Measurements from ENCODE around the gene CLDN6. TPM values are rescaled to one million over a fixed set of nuclear protein-coding genes. Genes with fewer than 3 reads are reported as not detected.

The CLDN6 gene
- total and polyA plus RNA-seq, 3 donors from 2014 or later: 0.55 to 0.74 (median 0.70) TPM

DNA sequence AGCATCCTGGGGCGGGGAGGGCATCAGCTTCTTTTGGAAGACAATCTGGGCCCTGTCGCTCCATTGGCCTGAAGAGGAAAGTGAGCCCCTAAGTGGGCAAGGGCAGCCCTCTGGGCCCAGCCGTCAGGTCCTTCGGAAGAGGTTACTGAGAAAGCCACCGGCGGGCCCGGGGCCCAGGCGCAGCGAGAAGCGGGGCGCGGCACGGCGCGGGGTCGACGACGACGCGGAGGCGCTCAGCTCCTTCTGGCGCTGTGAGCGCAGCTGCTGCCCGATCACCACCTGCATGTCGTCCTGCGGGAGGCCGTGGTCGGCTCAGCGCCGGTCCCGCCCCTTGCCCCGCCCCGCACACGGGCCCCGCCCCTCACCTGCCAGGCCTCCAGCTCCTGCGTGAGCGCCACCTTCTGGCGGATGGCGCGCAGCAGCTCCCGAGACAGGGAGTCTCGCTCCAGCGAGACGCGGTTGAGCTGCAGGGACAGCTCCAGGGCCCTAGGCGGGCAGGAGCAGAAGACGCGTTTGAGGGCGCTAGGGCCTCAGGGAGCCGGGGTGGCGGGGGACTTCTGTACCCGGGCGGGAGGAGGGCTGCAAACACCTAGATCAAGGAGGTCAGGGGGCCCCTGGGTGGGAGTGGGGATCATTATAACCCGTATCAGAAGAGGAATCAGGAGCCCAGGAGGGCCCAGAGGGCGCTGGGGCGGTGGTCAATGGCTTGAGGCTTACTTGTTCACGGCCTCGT lies 10.2 kb upstream of the CLDN6 start:
- peaks cover 5% of the 10 kb centered on the region for H3K4me1 ChIP-seq
- peak; percentile 88 for DNase-seq
- H3K36me3 ChIP-seq (ENCODE audit: low read depth, missing control alignments): no peaks in the 10 kb centered on the region
- H3K27me3 ChIP-seq: no peaks in the 10 kb centered on the region
- WGBS, 2 donors: 30 to 33% methylated on average over 2 to 51 of the region's 58 CpGs
- no peaks in the 10 kb centered on the region for H3K9me3 ChIP-seq
- H3K27ac ChIP-seq: no peak overlapping the region
- TF ChIP-seq CTCF (IDR thresholded peaks at IDR 0.05): peak in 2 of 3 experiments; percentile 50 to 71
- no peak for TF ChIP-seq POLR2A (IDR thresholded peaks at IDR 0.05)
- peak overlapping the region in 1 of 2 donors; percentile 9 for H3K4me3 ChIP-seq
- intact Hi-C loops (cut with DNase I; ENCODE audit: low total_unique reads): no loop called here

DNA sequence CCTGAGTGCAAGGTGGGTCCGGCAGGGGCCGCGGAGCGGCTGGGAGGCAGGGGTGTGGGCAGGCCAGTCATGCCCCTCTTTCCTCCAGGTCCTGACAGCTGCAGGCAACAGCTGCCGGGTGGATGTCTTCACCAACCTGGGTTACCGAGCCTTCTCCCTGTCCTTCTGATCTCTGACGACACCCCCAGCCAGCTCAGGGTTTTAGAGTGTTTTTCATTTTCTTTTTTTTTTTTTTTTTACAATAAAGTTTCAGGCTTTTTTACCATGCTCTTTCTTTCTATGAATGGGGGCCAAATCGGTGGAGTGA lies 9.5 kb upstream of the CLDN6 start:
- intact Hi-C loops (cut with DNase I; ENCODE audit: low total_unique reads): no loop called here
- DNase-seq: no peak
- Histone ChIP-seq H3K27me3 (no peaks in the 10 kb centered on the region), H3K4me1 (peaks cover 12% of the 10 kb centered on the region), H3K27ac (no peak overlapping the region), H3K36me3 (ENCODE audit: low read depth, missing control alignments) (no peaks in the 10 kb centered on the region), H3K9me3 (no peaks in the 10 kb centered on the region), H3K4me3 (no peak overlapping the region)
- TF ChIP-seq CTCF (IDR thresholded peaks at IDR 0.05) (no peak), POLR2A (IDR thresholded peaks at IDR 0.05) (no peak)
- WGBS, 2 donors: 81 to 86% methylated on average over 8 of the region's 8 CpGs

- no peak for TF ChIP-seq POLR2A (IDR thresholded peaks at IDR 0.05)
- no peak for TF ChIP-seq CTCF (IDR thresholded peaks at IDR 0.05)
- H3K27me3 ChIP-seq: no peaks in the 10 kb centered on the region
- no peak for DNase-seq
- no peaks in the 10 kb centered on the region for H3K9me3 ChIP-seq
- 90 to 94% methylated on average over 24 of the region's 24 CpGs for WGBS, 2 donors
- H3K4me3 ChIP-seq: no peak overlapping the region
- peaks cover 18% of the 10 kb centered on the region for H3K4me1 ChIP-seq
- intact Hi-C loops (cut with DNase I; ENCODE audit: low total_unique reads): no loop called here
- H3K27ac ChIP-seq: no peak overlapping the region
- H3K36me3 ChIP-seq (ENCODE audit: low read depth, missing control alignments): no peaks in the 10 kb centered on the region
These were observed 8.9 kb upstream of the CLDN6 start for GRCh38 chr16:3026609-3027488.

- no peaks in the 10 kb centered on the region for H3K9me3 ChIP-seq
- TF ChIP-seq CTCF (IDR thresholded peaks at IDR 0.05) (no peak), POLR2A (IDR thresholded peaks at IDR 0.05) (no peak)
- no peaks in the 10 kb centered on the region for H3K27me3 ChIP-seq
- H3K27ac ChIP-seq: no peak overlapping the region
- 95 to 96% methylated on average over 8 of the region's 8 CpGs for WGBS, 2 donors
- H3K36me3 ChIP-seq (ENCODE audit: low read depth, missing control alignments): no peaks in the 10 kb centered on the region
- intact Hi-C loops (cut with DNase I; ENCODE audit: low total_unique reads): no loop called here
- DNase-seq: no peak
- H3K4me3 ChIP-seq: no peak overlapping the region
- H3K4me1 ChIP-seq: peaks cover 25% of the 10 kb centered on the region
These were observed 8.0 kb upstream of the CLDN6 start for GRCh38 chr16:3026003-3026378.

Data from testis (tissue), 3 donors.